ENCODE measurements around the gene CPN2. TPM values are rescaled to one million over a fixed set of nuclear protein-coding genes. Genes with fewer than 3 reads are reported as not detected.

CPN2 gene
- total and polyA plus RNA-seq, 2 of the 8 experiments (the other 6 are each of a cell fraction or from before 2014, with no cell fraction given), result 0.03 TPM; not detected in 1

DNA sequence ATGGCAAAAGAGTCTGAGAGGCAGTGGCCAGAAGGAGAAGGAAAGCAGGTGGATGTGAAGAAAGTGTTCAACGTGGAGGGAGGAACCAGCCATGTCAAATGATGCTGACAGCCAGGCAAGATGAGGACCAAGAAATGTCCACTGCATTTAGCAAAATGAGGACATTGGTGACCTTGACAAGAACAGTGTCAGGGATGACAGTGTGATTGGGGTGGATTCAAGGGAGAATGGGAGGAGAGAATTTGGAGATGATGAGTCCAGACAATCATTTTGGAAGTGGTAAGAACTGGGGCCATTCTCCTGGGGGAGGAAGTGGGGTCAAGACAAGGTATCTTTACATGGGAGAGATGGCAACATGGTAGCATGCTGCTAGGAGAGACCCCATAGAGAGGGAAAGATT lies 47.4 kb downstream of the CPN2 start:
- no peaks in the 10 kb centered on the region for H3K9me3 ChIP-seq (ENCODE audit: insufficient read depth in 2 of 2, low read depth in 1 of 2, low read length in 1 of 2)
- H3K14ac ChIP-seq (ENCODE audit: insufficient read length), result no peak overlapping the region
- no peak overlapping the region for H3K56ac ChIP-seq (replicated peaks; ENCODE audit: insufficient read length, low read depth, low read length)
- FAIRE-seq (no peak), DNase-seq (ENCODE audit: low read depth in 1 of 2, low spot score in 2 of 2) (no peak)
- peaks cover 6 to 23% (median 14%) of the 10 kb centered on the region in 4 experiments for H3K4me1 ChIP-seq (replicated peaks in 1 of 4; ENCODE audit: control insufficient read depth in 3 of 4, insufficient read depth in 4 of 4, low read length in 3 of 4)
- POLR2A ChIA-PET (ENCODE audit: partially characterized antibody), result interaction anchor here (1.5 kb wide), 1 partner anchor 169 kb away, joined by 3 read pairs; no protein-coding TSS in a partner anchor
- H2AK5ac ChIP-seq (ENCODE audit: low read depth, low read length), result 0 out of 2 replicates have a peak overlapping the region, but pooled peaks have one; percentile 54
- no peaks in the 10 kb centered on the region for H3K23me2 ChIP-seq (ENCODE audit: low read depth, low read length)
- no peaks in the 10 kb centered on the region for H3K79me1 ChIP-seq (ENCODE audit: low read depth, low read length)
- H3K18ac ChIP-seq (ENCODE audit: extremely low read depth, low read length), result no peak overlapping the region; the same call in 1 of the 2 replicates
- CTCF ChIA-PET (ENCODE audit: partially characterized antibody), result interaction anchor here (1.1 to 2.6 kb wide), 4 partner anchors 9 to 523 kb away, joined by 3 to 11 read pairs (median 6); no protein-coding TSS in a partner anchor
- no peak overlapping the region for H3K27ac ChIP-seq (ENCODE audit: low read depth, low read length)
- H3K4me2 ChIP-seq (ENCODE audit: insufficient read depth in 1 of 2, low read depth in 2 of 2, low read length in 2 of 2), result no peak overlapping the region
- no peak overlapping the region for H2BK120ac ChIP-seq (replicated peaks; ENCODE audit: low read depth, low read length)
- no peak overlapping the region for H3K23ac ChIP-seq (ENCODE audit: insufficient read length)
- H4K5ac ChIP-seq (ENCODE audit: insufficient read length, low read depth, low read length), result no peak overlapping the region
- no peaks in the 10 kb centered on the region for H3K36me3 ChIP-seq (ENCODE audit: control insufficient read depth in 2 of 4, insufficient read depth in 4 of 4, low read length in 3 of 4)
- TF ChIP-seq SRF (IDR thresholded peaks at IDR 0.05; ENCODE audit: low read depth, low read length) (no peak), BACH1 (IDR thresholded peaks at IDR 0.05; ENCODE audit: low read length) (no peak), KDM4A (IDR thresholded peaks at IDR 0.05; ENCODE audit: low read depth, low read length, severe bottlenecking) (no peak), KDM1A (IDR thresholded peaks at IDR 0.05; ENCODE audit: borderline replicate concordance, low read length) (no peak), CTBP2 (IDR thresholded peaks at IDR 0.05; ENCODE audit: borderline replicate concordance, insufficient read depth, insufficient read length, low read length) (no peak), SUZ12 (IDR thresholded peaks at IDR 0.05; ENCODE audit: low read length) (no peak), FOSL1 (IDR thresholded peaks at IDR 0.05; ENCODE audit: insufficient read depth, low read depth, low read length) (no peak), TBP (IDR thresholded peaks at IDR 0.05; ENCODE audit: low read depth, low read length) (no peak), TCF12 (IDR thresholded peaks at IDR 0.05; ENCODE audit: low read depth, low read length) (no peak), HDAC2 (IDR thresholded peaks at IDR 0.05; ENCODE audit: borderline replicate concordance in 1 of 2, low read depth in 2 of 2, low read length in 2 of 2) (no peak)
- TF ChIP-seq, protein P1, sequence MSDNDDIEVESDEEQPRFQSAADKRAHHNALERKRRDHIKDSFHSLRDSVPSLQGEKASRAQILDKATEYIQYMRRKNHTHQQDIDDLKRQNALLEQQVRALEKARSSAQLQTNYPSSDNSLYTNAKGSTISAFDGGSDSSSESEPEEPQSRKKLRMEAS (IDR thresholded peaks at IDR 0.05), result no peak
- H2BK15ac ChIP-seq (ENCODE audit: low read length), result no peak overlapping the region; the same call in 1 of the 2 replicates
- WGBS, 2 experiments (ENCODE audit: extremely low coverage in 1 of 2, insufficient coverage in 1 of 2, insufficient read length in 1 of 2, insufficient replicate concordance in 2 of 2, low coverage in 1 of 2, low lambda C conversion rate in 2 of 2, missing lambda C conversion rate in 1 of 2), result 88% methylated on average over 1 of the region's 1 CpG; no CpG with 5 or more reads in 1 of the 2 experiments
- no peak overlapping the region for H2BK5ac ChIP-seq (ENCODE audit: low read depth, low read length)
- no peak overlapping the region for H2AFZ ChIP-seq (ENCODE audit: low read length)
- no peak overlapping the region for H3K4me3 ChIP-seq (ENCODE audit: extremely low read depth in 1 of 4, insufficient read depth in 2 of 4, low read depth in 3 of 4, low read length in 4 of 4)
- H3K9ac ChIP-seq (replicated peaks in 1 of 4; ENCODE audit: extremely low read depth in 1 of 4, low read depth in 3 of 4, low read length in 3 of 4), result no peak overlapping the region
- H4K20me1 ChIP-seq (replicated peaks in 1 of 2; ENCODE audit: control insufficient read depth in 1 of 2, insufficient read depth in 2 of 2, low read length in 2 of 2), result no peaks in the 10 kb centered on the region
- no peak overlapping the region for H4K8ac ChIP-seq (ENCODE audit: extremely low read depth, insufficient read depth, low read length)
- H2BK20ac ChIP-seq (ENCODE audit: low read length), result no peak overlapping the region
- no peaks in the 10 kb centered on the region for H3K79me2 ChIP-seq (ENCODE audit: control insufficient read depth in 1 of 2, insufficient read depth in 2 of 2, low read length in 2 of 2)
- peaks cover 0 to 2% (median 0%) of the 10 kb centered on the region in 4 experiments; a peak in 3 of 7 replicates for H3K27me3 ChIP-seq (replicated peaks in 1 of 4; ENCODE audit: control insufficient read depth in 3 of 4, extremely low read depth in 1 of 4, insufficient read depth in 3 of 4, low read length in 3 of 4)
- no peak overlapping the region for H3K4ac ChIP-seq (replicated peaks; ENCODE audit: insufficient read length, low read depth, low read length)
- H2BK12ac ChIP-seq (ENCODE audit: low read depth, low read length), result 0 out of 2 replicates have a peak overlapping the region, but pooled peaks have one; percentile 4
- H4K91ac ChIP-seq (replicated peaks; ENCODE audit: insufficient read length, low read length), result no peak overlapping the region

Data from H1 (cell line).